PC-9 (cell line): ENCODE measurements around the gene ALG2. TPM values are rescaled to one million over a fixed set of nuclear protein-coding genes. Genes with fewer than 3 reads are reported as not detected.

Source experiments
- BruUV-seq: library from RNA; stranded (reverse); fragments of 400-500 nt; replicated peaks from 2 replicates; lab custom pipeline; 2021; lab: Mats Ljungman, UMichigan
- CTCF ChIA-PET: fragments of 300-600 bp; sonication (Branson Sonifier 250); formaldehyde crosslinking; loops from one replicate; lab custom pipeline; 2022; ENCODE audit warnings: antibody characterized with exemption; lab: Charles Lee
- POLR2A ChIA-PET: fragments of 300-600 bp; sonication (Branson Sonifier 250); formaldehyde crosslinking; loops from one replicate; lab custom pipeline; 2022; ENCODE audit warnings: antibody characterized with exemption; ENCODE audit not compliant: unreplicated experiment; lab: Charles Lee
- DNase-seq, 2 experiments: peaks; one replicate each; pipeline versions ENCODE4 v3.0.0 to v3.0.0-alpha.2; 2015 to 2022; ENCODE audit warnings: mixed read lengths in 1 of 2
- H2AFZ ChIP-seq: fragments of 200-600 bp; sonication (generic); 2 replicates; pipeline ENCODE4 v1.8.1; 2017; ENCODE audit warnings: antibody characterized with exemption
- H3F3A ChIP-seq: fragments of 200-600 bp; sonication (generic); 2 replicates; pipeline ENCODE4 v1.8.1; 2017; ENCODE audit warnings: antibody characterized with exemption, mild to moderate bottlenecking, low read depth; ENCODE audit not compliant: insufficient read depth
- H3K27ac ChIP-seq: fragments of 200-600 bp; sonication (generic); 2 replicates; pipeline ENCODE4 v1.6.1; 2016; ENCODE audit warnings: mixed run types
- H3K27me3 ChIP-seq: fragments of 200-600 bp; sonication (generic); 2 replicates; pipeline ENCODE4 v1.6.1; 2016; ENCODE audit warnings: low read depth, mixed run types; ENCODE audit not compliant: insufficient read depth
- H3K36me3 ChIP-seq: fragments of 200-600 bp; sonication (generic); 2 replicates; pipeline ENCODE4 v1.6.1; 2016; ENCODE audit warnings: low read depth, mixed run types
- H3K4me1 ChIP-seq: fragments of 200-600 bp; sonication (generic); replicated peaks from 2 replicates; pipeline ENCODE4 v1.6.1; 2016; ENCODE audit warnings: mixed run types; ENCODE audit not compliant: insufficient read depth
- H3K4me2 ChIP-seq: fragments of 200-600 bp; sonication (generic); 2 replicates; pipeline ENCODE4 v1.6.1; 2017; ENCODE audit warnings: mixed run types
- H3K4me3 ChIP-seq: fragments of 200-600 bp; sonication (generic); 2 replicates; pipeline ENCODE4 v1.6.1; 2016; ENCODE audit warnings: mixed run types
- H3K79me2 ChIP-seq: fragments of 200-600 bp; sonication (generic); 2 replicates; pipeline ENCODE4 v1.6.1; 2017; ENCODE audit warnings: low read depth, mixed run types
- H3K9me2 ChIP-seq: fragments of 200-600 bp; sonication (generic); 2 replicates; pipeline ENCODE4 v1.8.1; 2017; ENCODE audit warnings: mild to moderate bottlenecking; ENCODE audit not compliant: insufficient read depth
- H3K9me3 ChIP-seq: fragments of 200-600 bp; sonication (generic); 2 replicates; pipeline ENCODE4 v1.8.1; 2016; ENCODE audit warnings: low read depth; ENCODE audit not compliant: insufficient read depth
- H4K20me1 ChIP-seq: fragments of 200-600 bp; sonication (generic); 2 replicates; pipeline ENCODE4 v1.8.1; 2017; ENCODE audit not compliant: insufficient read depth
- CTCF ChIP-seq: fragments of 200-600 bp; sonication (generic); conservative IDR thresholded peaks from 2 replicates; pipeline ENCODE4 v1.6.1; 2017; ENCODE audit warnings: mixed run types, antibody characterized with exemption, mild to moderate bottlenecking, moderate library complexity
- EZH2 ChIP-seq: fragments of 200-600 bp; sonication (generic); IDR thresholded peaks from 2 replicates; pipeline ENCODE4 v1.8.0; 2017; ENCODE audit warnings: antibody characterized with exemption, low read depth
- intact Hi-C: fragments of 100-400 bp; cut with micrococcal nuclease; formaldehyde crosslinking; loops from one replicate; pipeline ENCODE4 v1.10.0; 2022; ENCODE audit not compliant: unreplicated experiment
- total RNA-seq: library from RNA; stranded (reverse); gene quantifications from 2 replicates; pipeline ENCODE4 v1.2.3, GENCODE V29; 2021

ALG2 gene
- total RNA-seq, 1 experiment from 2014 or later: 30.2 TPM

DNA sequence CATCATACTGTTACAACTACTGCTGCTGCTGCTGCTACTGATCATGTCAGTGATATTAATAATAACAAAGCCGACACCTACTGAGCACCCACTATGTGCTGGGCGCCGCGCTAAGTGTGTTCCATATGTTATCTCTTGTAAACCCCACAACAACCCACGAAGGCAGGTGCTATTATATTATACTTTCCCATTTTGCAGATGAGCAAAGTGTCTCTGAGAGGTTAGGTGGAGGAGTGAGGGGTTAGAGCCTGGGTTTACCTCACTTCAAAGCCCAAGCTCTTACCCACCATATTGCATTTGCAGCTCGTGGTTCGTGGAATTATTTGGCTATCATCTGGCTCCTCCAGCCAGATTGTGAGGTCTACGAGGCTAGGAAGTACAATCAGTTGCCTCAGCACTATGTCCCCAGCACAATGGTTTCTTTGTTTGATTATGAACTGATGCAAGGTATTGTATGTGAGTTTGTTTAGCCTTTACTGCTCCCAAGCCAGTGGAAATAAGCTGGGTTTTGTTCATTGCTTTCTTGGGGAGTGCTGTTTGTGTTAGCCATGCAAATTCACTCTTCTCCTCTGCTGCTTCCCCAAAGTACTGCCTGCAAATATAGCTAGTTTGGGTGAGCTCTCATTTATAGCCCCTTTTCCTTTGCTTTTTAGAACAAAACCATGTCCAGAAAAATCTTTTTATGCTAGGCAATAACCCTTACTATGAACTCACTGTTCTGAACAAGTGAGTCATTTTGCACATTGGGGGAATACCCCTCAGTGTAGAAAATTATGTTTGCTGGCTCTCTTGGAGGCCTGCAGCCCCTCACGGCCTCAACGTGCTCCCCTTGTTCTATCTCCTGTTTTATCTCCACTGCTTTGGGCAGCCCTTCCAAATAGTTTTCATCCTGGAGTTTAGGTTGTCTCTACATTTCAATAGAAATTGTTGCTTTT, 47.9 kb downstream of the ALG2 start:
- POLR2A ChIA-PET: interaction anchor here (0.7 kb wide), 1 partner anchor 371 kb away, joined by 6 read pairs; no protein-coding TSS in a partner anchor
- Histone ChIP-seq H3F3A (no peaks in the 10 kb centered on the region), H3K27me3 (no peaks in the 10 kb centered on the region), H3K36me3 (no peaks in the 10 kb centered on the region), H2AFZ (no peak overlapping the region), H3K9me2 (no peaks in the 10 kb centered on the region), H3K4me1 (no peaks in the 10 kb centered on the region), H3K27ac (no peak overlapping the region), H3K9me3 (no peaks in the 10 kb centered on the region), H3K79me2 (no peaks in the 10 kb centered on the region), H4K20me1 (no peaks in the 10 kb centered on the region), H3K4me3 (no peak overlapping the region), H3K4me2 (no peak overlapping the region)
- BruUV-seq: no TSS peak
- CTCF ChIA-PET: no interaction called here
- no peak for TF ChIP-seq CTCF
- no peak for TF ChIP-seq EZH2
- intact Hi-C loops: no loop called here
- DNase-seq: no peak

GRCh38 chr9:99172124-99173091, 49.3 kb downstream of the ALG2 start:
- Histone ChIP-seq H3F3A (no peaks in the 10 kb centered on the region), H3K36me3 (no peaks in the 10 kb centered on the region), H2AFZ (no peak overlapping the region), H3K9me2 (no peaks in the 10 kb centered on the region), H3K4me3 (no peak overlapping the region), H3K27me3 (no peaks in the 10 kb centered on the region), H3K79me2 (no peaks in the 10 kb centered on the region), H3K4me2 (no peak overlapping the region), H3K27ac (no peak overlapping the region), H4K20me1 (no peaks in the 10 kb centered on the region), H3K9me3 (no peaks in the 10 kb centered on the region), H3K4me1 (no peaks in the 10 kb centered on the region)
- DNase-seq: no peak
- intact Hi-C loops: no loop called here
- CTCF ChIA-PET: no interaction called here
- POLR2A ChIA-PET: interaction anchor here (0.7 kb wide), 1 partner anchor 1098 kb away, joined by 5 read pairs; no protein-coding TSS in a partner anchor
- no TSS peak for BruUV-seq
- TF ChIP-seq EZH2 (no peak), CTCF (no peak)
